GM18526 (cell line): ENCODE data around the gene SNTA1.

Experiments used
- POLR2A ChIP-seq: IDR thresholded peaks from 3 replicates; pipeline ENCODE4 v1.6.1; 2011; ENCODE audit not compliant: insufficient read length; ENCODE audit errors: extremely low read depth

SNTA1 gene

DNA sequence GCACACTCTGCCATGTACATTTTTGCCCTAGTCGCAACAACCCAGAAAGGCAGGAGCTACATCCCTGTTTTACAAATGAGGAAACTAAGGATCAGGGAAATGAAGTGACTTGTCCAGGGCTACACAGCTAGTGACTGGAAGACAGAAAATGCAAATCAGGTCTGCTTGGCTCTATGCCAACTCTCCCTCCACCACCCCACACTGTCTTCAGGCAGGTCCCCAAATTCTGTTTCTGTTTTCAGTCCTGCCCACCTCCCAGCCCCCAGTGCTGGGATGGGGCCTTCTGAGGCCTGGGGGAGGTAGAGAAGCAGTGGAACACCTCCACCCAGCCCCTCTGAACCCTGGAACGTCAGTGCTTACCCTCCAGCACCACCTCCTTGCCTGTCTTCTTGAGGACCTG lies 5.1 kb downstream of the SNTA1 start:
- no peak for TF ChIP-seq POLR2A

DNA sequence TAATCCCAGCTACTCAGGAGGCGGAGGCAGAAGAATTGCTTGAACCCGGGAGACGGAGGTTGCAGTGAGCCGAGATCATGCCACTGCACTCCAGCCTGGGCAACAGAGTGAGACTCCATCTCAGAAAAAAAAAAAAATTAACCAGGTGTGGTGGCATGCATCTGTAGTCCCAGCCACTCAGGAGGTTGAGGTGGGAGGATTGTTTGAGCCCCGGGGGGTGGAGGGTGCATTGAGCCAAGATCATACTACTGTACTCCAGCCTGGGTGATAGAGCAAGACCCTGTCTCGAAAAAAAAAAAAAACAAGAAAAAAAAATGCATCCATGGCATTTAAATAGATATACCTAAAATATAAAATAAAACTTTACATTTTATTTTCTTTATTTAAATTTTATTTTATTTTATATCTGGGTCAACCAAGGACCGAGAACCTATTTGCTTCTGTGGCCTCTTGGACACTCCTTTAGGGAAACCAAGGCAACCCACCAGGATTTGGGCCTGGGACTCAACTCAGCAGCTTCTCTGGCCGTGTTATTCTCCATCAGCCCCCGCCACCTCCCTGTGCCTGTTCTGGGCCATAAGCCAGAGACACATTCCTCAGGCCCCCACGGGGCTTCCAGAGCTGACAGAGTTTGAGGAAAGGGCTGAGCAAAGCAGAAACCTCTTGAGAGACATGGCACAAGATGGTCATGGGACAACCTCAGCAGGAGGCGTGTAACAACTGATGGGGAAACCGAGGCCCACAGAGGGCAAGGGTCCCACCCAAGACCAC lies 6.2 kb downstream of the SNTA1 start:
- no peak for TF ChIP-seq POLR2A

GRCh38 chr20:33434434-33434833 lies 9.1 kb downstream of the SNTA1 start:
- TF ChIP-seq POLR2A: no peak

- no peak for TF ChIP-seq POLR2A
Observed at GRCh38 chr20:33433465-33434234, 9.9 kb downstream of the SNTA1 start.

- no peak for TF ChIP-seq POLR2A
Observed at GRCh38 chr20:33431797-33432381, 11.7 kb downstream of the SNTA1 start.

DNA sequence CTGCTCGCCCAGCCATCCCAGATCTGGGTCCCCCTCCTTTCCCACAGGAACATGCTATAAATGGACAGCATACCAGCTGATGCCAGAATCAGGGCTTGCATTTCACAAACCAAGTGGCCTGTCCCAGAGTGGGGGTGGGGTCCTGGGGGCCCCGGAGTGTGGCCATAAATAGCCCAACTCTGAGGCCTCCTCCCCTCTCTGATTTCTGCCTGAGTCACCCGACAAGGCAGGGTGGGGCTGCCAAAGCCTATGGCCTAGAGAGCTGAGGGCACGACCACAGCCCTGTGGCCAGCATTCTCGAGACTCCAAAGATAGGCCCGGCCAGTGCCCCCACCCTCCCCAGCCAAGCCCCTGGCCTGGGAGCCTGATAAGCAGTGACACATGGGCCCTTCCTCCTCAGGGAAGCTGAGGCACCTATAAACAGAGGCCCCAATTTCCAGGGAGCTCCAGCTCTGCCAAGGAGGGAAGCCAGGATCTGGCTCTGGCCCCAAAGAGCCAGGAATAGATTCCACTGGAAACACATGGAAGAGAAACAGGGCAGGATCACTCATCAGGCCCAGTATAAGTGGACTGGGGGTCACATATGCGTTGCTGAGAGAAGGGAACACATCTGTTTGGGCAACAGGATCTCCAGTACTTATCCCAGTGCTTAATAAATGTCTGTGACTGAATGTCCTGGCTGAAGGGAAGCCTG lies 20.3 kb downstream of the SNTA1 start:
- no peak for TF ChIP-seq POLR2A

- no peak for TF ChIP-seq POLR2A
Observed at GRCh38 chr20:33419140-33419974, 24.2 kb downstream of the SNTA1 start.

DNA sequence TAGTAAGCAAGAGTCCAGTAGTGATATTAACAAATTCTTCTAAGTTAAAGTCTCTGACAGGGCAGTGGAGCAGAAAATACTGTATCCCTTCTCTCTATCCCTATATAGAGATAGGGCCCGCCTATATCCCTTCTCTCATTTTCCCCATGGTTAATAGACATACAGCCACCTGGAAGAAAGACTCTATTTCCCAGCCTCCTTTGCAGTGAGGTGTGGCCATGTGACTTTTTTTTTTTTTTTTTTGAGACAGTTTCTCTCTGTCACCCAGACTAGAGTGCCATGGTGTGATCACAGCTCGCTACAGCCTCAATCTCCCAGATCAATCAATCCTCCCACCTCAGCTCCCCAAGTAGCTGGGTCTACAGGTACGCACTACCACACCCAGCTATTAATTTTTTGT lies 25.5 kb downstream of the SNTA1 start:
- no peak for TF ChIP-seq POLR2A

- TF ChIP-seq POLR2A: no peak
Observed at GRCh38 chr20:33415948-33416347, 27.6 kb downstream of the SNTA1 start.

- TF ChIP-seq POLR2A: no peak
Observed at GRCh38 chr20:33412484-33412838, 31.1 kb downstream of the SNTA1 start.

DNA sequence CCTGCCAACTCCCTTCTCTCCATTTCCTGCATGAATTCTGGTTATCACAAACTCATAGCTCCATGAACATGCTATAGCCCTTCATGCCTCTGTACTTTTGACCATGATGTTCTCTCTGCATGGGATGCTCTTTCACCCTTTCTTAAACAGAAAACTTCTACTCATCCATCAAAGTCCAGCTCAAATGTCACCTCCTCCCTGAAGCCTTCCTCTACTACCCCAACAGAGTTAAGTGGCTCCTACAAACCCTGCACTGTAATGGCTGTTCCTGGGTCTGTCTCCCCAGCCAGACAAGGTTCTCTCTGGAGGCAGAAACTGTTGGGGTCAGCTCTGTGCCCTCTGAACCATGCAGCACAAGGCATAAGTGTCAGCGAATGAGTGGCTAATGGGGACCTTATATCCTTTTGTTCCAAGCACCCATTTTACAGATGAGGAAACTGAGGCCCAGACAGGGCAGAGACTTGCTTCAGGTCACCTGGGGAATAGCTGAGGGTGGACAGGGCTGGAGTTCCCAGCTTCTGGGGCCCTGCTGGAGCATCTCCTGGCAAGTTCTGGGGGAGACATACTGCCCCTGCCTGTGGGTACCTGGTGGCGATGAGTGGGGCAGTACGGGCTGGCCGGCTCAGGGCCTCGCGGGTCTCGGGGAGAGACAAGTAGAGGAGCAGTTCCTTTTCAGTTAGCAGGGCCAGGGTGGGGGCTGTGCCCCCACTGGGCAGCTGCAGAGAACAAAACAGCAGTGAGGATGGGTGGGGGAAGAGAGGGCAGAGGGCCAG lies 31.7 kb downstream of the SNTA1 start:
- no peak for TF ChIP-seq POLR2A

DNA sequence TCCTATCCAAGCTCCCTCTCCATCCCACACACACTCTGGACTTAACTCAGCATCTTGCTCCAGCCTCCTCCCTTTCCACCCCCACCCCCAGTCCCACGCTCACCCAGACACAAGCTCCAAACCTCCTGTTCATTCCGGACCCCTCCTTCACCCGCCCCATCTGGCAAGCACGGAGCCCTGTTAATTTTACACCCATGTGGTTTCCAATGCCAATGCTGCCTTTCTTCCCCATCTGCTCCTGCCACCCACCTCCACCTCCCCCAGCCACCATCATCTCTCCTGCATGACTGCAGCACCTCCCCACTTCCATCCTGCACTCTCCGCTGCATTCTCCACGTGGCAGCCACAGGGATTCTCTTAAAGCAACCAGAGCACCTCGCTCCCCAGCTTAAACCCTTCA lies 32.3 kb downstream of the SNTA1 start:
- TF ChIP-seq POLR2A: no peak

DNA sequence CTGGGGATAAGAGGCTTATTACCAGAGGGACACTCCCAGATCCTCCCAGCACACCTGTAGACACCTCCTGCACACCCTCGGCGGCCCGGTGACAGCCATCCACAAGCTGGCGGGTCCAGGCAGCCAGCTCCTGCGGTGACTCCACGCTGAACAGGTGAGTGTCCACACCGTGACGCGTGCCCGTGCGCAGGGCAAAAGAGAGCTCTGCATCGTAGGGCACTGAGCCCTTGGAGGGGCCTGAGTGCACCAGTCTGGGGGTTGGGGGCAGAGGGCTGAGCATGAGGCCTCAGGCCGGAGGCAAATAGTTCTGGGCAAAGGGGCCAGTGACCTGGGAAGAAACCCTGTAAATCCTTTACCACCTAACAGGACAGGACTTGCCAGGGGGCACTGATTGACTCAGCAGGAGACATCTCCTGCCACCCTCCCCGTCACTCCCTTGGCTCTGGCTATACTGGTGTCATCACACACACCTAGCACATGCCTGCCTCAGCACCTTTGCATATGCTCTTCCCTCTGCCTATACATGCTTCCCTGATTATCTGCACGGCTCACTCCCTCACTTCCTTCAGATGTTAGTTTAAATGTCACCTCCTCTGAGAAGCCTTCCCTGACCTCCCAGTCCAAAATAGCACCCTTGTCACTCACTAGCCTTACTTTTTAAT lies 33.4 kb downstream of the SNTA1 start:
- no peak for TF ChIP-seq POLR2A
